Natural killer cell (primary cell): Measurements from ENCODE around the gene WNK2. TPM values are rescaled to one million over a fixed set of nuclear protein-coding genes. Genes with fewer than 3 reads are reported as not detected.

Experiments
- ATAC-seq, 3 donors: fragments of 150-1000 bp in 2 of 3; fragments of 200-7000 bp in 1 of 3; cut with Tn5 transposase; 1 replicate in 1 of 3; 2 replicates in 2 of 3; pipeline ENCODE4 v1.10.0; 2021; ENCODE audit warnings: mild to moderate bottlenecking in 2 of 3, moderate library complexity in 2 of 3
- DNase-seq, 2 donors: peaks; one replicate each; pipeline versions ENCODE4 v3.0.0 to v3.0.0-alpha.2; 2013 to 2021; ENCODE audit warnings: mixed read lengths in 1 of 2
- H3K27ac ChIP-seq: one replicate; pipeline ENCODE4 v1.5.1; 2013; ENCODE audit warnings: mild to moderate bottlenecking, low read length
- H3K27me3 ChIP-seq: one replicate; pipeline ENCODE4 v1.6.1; 2013; ENCODE audit warnings: low read length; ENCODE audit not compliant: control insufficient read depth, insufficient read depth
- H3K36me3 ChIP-seq: one replicate; pipeline ENCODE4 v1.6.1; 2013; ENCODE audit warnings: low read length; ENCODE audit not compliant: control insufficient read depth, insufficient read depth
- H3K4me1 ChIP-seq: one replicate; pipeline ENCODE4 v1.6.1; 2013; ENCODE audit warnings: low read length; ENCODE audit not compliant: control insufficient read depth, insufficient read depth
- H3K4me3 ChIP-seq: one replicate; pipeline ENCODE4 v1.5.1; 2013; ENCODE audit warnings: low read length
- H3K9me3 ChIP-seq: one replicate; pipeline ENCODE4 v1.6.1; 2013; ENCODE audit warnings: low read length; ENCODE audit not compliant: control insufficient read depth, insufficient read depth
- H3K27ac Mint-ChIP-seq, 2 donors: one replicate each; pipeline ENCODE4 v1.8.0; 2022; ENCODE audit warnings: mild to moderate bottlenecking in 2 of 2, mixed read lengths in 2 of 2, moderate library complexity in 1 of 2
- H3K27me3 Mint-ChIP-seq, 2 donors: one replicate each; pipeline ENCODE4 v1.8.0; 2022; ENCODE audit warnings: low read depth in 2 of 2, mixed read lengths in 2 of 2
- H3K36me3 Mint-ChIP-seq: one replicate; pipeline ENCODE4 v1.8.0; 2022; ENCODE audit warnings: mixed read lengths
- H3K4me1 Mint-ChIP-seq, 2 donors: one replicate each; pipeline ENCODE4 v1.8.0; 2022; ENCODE audit warnings: mixed read lengths in 2 of 2
- H3K4me3 Mint-ChIP-seq: one replicate; pipeline ENCODE4 v1.8.0; 2022; ENCODE audit warnings: mild to moderate bottlenecking, moderate library complexity, mixed read lengths
- H3K9me3 Mint-ChIP-seq, 2 donors: one replicate each; pipeline ENCODE4 v1.8.0; 2022; ENCODE audit warnings: mixed read lengths in 2 of 2
- WGBS: methylation state at CpG from one replicate; pipeline ENCODE4 v1.1.7; 2013; ENCODE audit warnings: missing lambda C conversion rate; ENCODE audit not compliant: insufficient coverage; 5-methylcytosine and 5-hydroxymethylcytosine counted together
- intact Hi-C: fragments of 100-400 bp; cut with micrococcal nuclease; formaldehyde crosslinking; loops from one replicate; pipeline ENCODE4 v1.14.2; 2022
- total RNA-seq, 4 donors: library from RNA; stranded (reverse); fragments of 120-200 nt in 1 of 4; gene quantifications; one replicate each; pipeline versions ENCODE4 v1.2.3 to v1.2.4, GENCODE V29; 2013 to 2022
- TF ChIP-seq, protein P1 (sequence below): fragments of 200-600 bp; IDR thresholded peaks from one replicate; pipeline ENCODE4 v1.8.0; 2022; ENCODE audit warnings: antibody characterized with exemption

WNK2 gene
- total RNA-seq, 3 donors from 2014 or later (not counting 1 experiment from before 2014, with no cell fraction given): 0.25 TPM; not detected in 2

DNA sequence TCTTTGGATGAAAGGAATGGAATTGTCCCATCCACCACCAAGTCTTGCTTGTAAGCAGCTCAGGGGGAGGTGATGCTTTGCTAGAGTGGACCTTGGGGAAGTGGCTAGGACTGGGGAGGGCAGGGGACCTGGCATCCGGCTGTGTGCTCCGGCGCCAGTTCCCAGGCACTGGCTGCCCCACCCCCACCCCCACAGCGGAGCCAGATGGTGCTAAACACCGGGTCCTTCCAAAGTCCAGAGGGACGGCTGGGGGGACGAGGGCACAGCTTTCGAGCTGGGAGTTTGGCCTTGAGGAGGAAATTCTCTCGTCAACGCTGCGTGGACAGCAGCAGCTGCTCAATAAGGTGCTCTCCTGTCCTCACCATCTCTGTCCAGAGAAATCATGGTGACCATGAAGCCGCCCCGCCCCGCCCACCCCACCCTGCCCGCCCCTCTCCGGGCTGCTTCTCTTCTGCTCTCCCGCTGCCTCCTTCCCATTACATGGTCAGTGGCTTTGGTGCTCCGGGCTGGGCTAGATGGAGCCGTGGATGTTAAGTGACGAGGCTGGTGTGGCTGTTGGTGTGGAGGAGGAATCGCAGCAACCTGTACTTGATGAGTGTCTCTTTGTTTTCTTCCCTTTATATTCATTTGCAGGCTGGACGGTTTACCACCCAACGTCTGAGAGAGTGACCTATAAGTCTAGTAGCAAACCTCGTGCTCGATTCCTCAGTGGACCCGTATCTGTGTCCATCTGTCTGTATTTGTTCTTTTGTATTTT is 115.7 kb downstream of the WNK2 start:
- Mint-ChIP-seq H3K9me3 (no peaks in the 10 kb centered on the region), H3K36me3 (no peaks in the 10 kb centered on the region), H3K27me3 (peaks cover 28 to 45% of the 10 kb centered on the region in 2 donors), H3K27ac (no peak overlapping the region), H3K4me1 (peaks cover 0 to 9% of the 10 kb centered on the region in 2 donors), H3K4me3 (no peak overlapping the region)
- intact Hi-C loops: no loop called here
- 85% methylated on average over 23 of the region's 26 CpGs for WGBS
- Histone ChIP-seq H3K4me1 (peaks cover 8% of the 10 kb centered on the region), H3K27me3 (peaks cover 7% of the 10 kb centered on the region), H3K4me3 (no peak overlapping the region), H3K27ac (no peak overlapping the region), H3K9me3 (no peaks in the 10 kb centered on the region), H3K36me3 (no peaks in the 10 kb centered on the region)
- no peak for ATAC-seq
- TF ChIP-seq, protein P1, sequence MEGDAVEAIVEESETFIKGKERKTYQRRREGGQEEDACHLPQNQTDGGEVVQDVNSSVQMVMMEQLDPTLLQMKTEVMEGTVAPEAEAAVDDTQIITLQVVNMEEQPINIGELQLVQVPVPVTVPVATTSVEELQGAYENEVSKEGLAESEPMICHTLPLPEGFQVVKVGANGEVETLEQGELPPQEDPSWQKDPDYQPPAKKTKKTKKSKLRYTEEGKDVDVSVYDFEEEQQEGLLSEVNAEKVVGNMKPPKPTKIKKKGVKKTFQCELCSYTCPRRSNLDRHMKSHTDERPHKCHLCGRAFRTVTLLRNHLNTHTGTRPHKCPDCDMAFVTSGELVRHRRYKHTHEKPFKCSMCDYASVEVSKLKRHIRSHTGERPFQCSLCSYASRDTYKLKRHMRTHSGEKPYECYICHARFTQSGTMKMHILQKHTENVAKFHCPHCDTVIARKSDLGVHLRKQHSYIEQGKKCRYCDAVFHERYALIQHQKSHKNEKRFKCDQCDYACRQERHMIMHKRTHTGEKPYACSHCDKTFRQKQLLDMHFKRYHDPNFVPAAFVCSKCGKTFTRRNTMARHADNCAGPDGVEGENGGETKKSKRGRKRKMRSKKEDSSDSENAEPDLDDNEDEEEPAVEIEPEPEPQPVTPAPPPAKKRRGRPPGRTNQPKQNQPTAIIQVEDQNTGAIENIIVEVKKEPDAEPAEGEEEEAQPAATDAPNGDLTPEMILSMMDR: no peak
- no peak for DNase-seq

DNA sequence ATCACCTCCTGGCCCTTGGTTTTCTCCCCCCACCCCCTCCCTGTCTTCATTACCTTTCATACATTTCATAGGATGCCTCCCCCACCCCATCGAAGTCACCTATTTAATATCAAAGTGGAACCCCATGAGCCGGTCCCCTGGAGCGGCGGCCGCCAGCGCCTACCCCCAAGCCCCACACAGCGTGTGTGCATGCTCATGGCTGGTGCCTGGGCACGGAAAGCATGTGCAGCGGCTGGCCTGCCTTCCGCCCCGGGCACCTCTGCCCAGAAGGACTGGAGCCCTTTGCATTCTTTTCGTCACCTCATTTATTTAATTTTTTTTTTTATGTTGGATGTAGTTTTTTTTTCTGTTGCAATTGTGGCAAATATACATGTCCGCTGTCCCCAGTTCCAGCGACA is 116.2 kb downstream of the WNK2 start:
- Histone ChIP-seq H3K36me3 (no peaks in the 10 kb centered on the region), H3K9me3 (no peaks in the 10 kb centered on the region), H3K27me3 (peaks cover 7% of the 10 kb centered on the region), H3K4me1 (peaks cover 8% of the 10 kb centered on the region), H3K4me3 (no peak overlapping the region), H3K27ac (no peak overlapping the region)
- intact Hi-C loops: no loop called here
- TF ChIP-seq, protein P1: no peak
- Mint-ChIP-seq H3K4me3 (no peak overlapping the region), H3K27me3 (peaks cover 27 to 45% of the 10 kb centered on the region in 2 donors), H3K4me1 (peaks cover 0 to 9% of the 10 kb centered on the region in 2 donors), H3K36me3 (no peaks in the 10 kb centered on the region), H3K27ac (no peak overlapping the region), H3K9me3 (no peaks in the 10 kb centered on the region)
- WGBS: 95% methylated on average over 11 of the region's 14 CpGs
- DNase-seq: no peak
- no peak for ATAC-seq

DNA sequence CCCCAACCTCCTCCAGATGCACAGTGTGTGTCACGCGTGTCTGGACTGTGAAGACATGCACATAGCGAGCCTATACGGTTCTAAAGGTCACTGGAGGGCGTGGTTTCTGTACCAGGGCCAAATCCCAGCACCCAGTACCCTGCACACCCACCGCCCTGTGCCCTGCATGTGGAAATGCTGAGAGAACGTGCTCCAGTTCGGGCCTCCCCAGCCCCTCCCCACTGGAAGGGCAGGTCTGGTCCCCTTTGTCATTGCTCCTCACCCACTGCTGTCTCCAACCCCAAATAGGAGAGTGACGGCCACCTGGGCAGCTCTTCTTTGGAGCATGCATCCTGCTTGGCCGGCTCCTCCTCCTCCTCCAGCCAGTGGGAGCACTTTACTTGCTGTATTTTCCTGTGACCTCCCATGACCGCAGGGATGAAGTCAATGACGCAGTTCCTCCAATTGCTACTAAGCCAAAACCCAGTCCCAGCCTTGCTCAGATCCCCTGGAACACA is 116.7 kb downstream of the WNK2 start:
- H3K4me3 ChIP-seq: no peak overlapping the region
- Mint-ChIP-seq H3K36me3 (no peaks in the 10 kb centered on the region), H3K4me3 (no peak overlapping the region), H3K27me3 (peaks cover 30 to 45% of the 10 kb centered on the region in 2 donors), H3K4me1 (peaks cover 0 to 9% of the 10 kb centered on the region in 2 donors), H3K9me3 (no peaks in the 10 kb centered on the region), H3K27ac (no peak overlapping the region)
- intact Hi-C loops: no loop called here
- H3K27me3 ChIP-seq: peaks cover 7% of the 10 kb centered on the region
- no peak overlapping the region for H3K27ac ChIP-seq
- WGBS: 89% methylated on average over 12 of the region's 12 CpGs
- peaks cover 8% of the 10 kb centered on the region for H3K4me1 ChIP-seq
- DNase-seq (no peak), ATAC-seq (no peak)
- H3K9me3 ChIP-seq: no peaks in the 10 kb centered on the region
- TF ChIP-seq, protein P1: no peak
- no peaks in the 10 kb centered on the region for H3K36me3 ChIP-seq
